ENCODE results near the gene KCNK3.
"Not testable (repeated sequence)": the region's sequence is repeated elsewhere in the genome, so short reads cannot be mapped to it uniquely, and the experiment has no call there.

The KCNK3 gene

GRCh38 chr2:26750467-26750866 lies 57.9 kb downstream of the KCNK3 start:
- H3K36me3 Mint-ChIP-seq (ENCODE audit: insufficient read depth); DNase-seq (ENCODE audit: low spot score in 2 of 2); H3K27me3 Mint-ChIP-seq; ATAC-seq (replicated peaks; ENCODE audit: extremely low read depth, poor library complexity, severe bottlenecking); H3K4me3 Mint-ChIP-seq; H3K4me1 Mint-ChIP-seq; H3K9me3 Mint-ChIP-seq: not testable (repeated sequence)
- peak overlapping the region; percentile 72 for H3K27ac Mint-ChIP-seq (ENCODE audit: low read depth)

DNA sequence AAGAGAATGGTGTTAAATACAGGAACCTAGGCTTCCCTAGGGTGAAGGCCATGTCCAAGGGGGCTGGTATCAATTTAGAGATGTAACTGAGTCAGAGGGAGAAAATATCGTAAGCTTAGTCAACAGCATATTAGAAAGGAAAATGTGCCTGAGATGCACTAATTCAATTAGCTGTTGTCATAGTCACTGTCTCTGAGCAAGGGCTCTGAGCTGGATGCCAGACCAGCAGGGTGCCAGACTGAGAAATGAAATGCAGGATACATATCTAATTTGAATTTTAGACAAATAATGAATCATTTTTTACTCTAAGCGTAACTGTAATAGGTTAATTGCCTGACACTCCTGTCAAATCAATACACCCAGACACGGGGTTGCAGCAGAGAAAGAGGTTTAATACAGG lies 60.1 kb downstream of the KCNK3 start:
- Mint-ChIP-seq H3K27ac (ENCODE audit: low read depth) (no peak overlapping the region), H3K36me3 (ENCODE audit: insufficient read depth) (no peaks in the 10 kb centered on the region), H3K9me3 (no peaks in the 10 kb centered on the region), H3K4me1 (no peaks in the 10 kb centered on the region), H3K27me3 (peaks cover 9% of the 10 kb centered on the region), H3K4me3 (no peak overlapping the region)
- DNase-seq (ENCODE audit: low spot score in 2 of 2) (no peak), ATAC-seq (replicated peaks; ENCODE audit: extremely low read depth, poor library complexity, severe bottlenecking) (no peak)

DNA sequence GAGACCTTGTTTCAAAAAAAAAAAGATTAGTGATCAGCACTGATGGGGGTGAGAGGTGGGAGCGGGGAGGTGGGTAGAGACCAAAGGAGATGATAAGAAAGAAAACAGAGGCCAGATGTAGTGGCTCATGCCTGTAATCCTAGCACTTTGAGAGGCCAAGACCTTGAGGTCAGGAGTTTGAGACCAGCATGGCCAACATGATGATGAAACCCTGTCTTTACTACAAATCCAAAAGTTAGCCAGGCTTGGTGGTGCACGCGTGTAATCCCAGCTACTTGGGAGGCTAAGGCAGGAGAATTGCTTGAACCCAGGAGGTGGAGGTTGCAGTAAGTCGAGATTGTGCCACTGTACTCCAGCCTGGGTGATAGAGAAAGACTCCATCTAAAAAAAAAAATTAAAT lies 62.0 kb downstream of the KCNK3 start:
- Mint-ChIP-seq H3K36me3 (ENCODE audit: insufficient read depth) (no peaks in the 10 kb centered on the region), H3K9me3 (no peaks in the 10 kb centered on the region), H3K4me3 (no peak overlapping the region), H3K27ac (ENCODE audit: low read depth) (no peak overlapping the region), H3K27me3 (peaks cover 9% of the 10 kb centered on the region), H3K4me1 (no peaks in the 10 kb centered on the region)
- DNase-seq (ENCODE audit: low spot score in 2 of 2) (no peak), ATAC-seq (replicated peaks; ENCODE audit: extremely low read depth, poor library complexity, severe bottlenecking) (no peak)

- Mint-ChIP-seq H3K9me3 (no peaks in the 10 kb centered on the region), H3K4me3 (no peak overlapping the region), H3K27me3 (peaks cover 9% of the 10 kb centered on the region), H3K4me1 (no peaks in the 10 kb centered on the region), H3K36me3 (ENCODE audit: insufficient read depth) (no peaks in the 10 kb centered on the region), H3K27ac (ENCODE audit: low read depth) (no peak overlapping the region)
- no peak for DNase-seq (ENCODE audit: low spot score in 2 of 2)
- ATAC-seq (replicated peaks; ENCODE audit: extremely low read depth, poor library complexity, severe bottlenecking), result no peak
Observed at GRCh38 chr2:26754972-26755670, 62.6 kb downstream of the KCNK3 start.

DNA sequence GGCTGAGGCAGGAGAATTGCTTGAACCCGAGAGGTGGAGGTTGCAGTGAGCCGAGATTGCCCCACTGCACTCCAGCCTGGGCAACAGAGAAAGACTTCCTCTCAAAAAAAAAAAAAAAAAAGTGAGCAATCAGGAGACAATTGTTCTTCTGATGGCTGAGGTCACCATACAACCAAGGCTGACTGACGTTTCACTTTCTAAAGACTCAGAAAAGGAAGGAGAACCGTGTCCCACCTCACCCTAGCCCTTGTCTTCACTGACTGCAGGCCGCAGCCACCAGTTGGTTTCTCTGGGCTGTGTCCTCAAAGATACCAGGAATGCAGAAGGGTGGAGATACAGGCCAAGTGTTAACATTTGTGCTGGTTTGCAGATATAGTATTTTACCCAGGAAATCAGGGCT lies 63.8 kb downstream of the KCNK3 start:
- H3K4me3 Mint-ChIP-seq, result no peak overlapping the region
- no peak overlapping the region for H3K27ac Mint-ChIP-seq (ENCODE audit: low read depth)
- no peaks in the 10 kb centered on the region for H3K36me3 Mint-ChIP-seq (ENCODE audit: insufficient read depth)
- peaks cover 9% of the 10 kb centered on the region for H3K27me3 Mint-ChIP-seq
- H3K9me3 Mint-ChIP-seq, result no peaks in the 10 kb centered on the region
- no peaks in the 10 kb centered on the region for H3K4me1 Mint-ChIP-seq
- no peak for DNase-seq (ENCODE audit: low spot score in 2 of 2)
- ATAC-seq (replicated peaks; ENCODE audit: extremely low read depth, poor library complexity, severe bottlenecking), result no peak

DNA sequence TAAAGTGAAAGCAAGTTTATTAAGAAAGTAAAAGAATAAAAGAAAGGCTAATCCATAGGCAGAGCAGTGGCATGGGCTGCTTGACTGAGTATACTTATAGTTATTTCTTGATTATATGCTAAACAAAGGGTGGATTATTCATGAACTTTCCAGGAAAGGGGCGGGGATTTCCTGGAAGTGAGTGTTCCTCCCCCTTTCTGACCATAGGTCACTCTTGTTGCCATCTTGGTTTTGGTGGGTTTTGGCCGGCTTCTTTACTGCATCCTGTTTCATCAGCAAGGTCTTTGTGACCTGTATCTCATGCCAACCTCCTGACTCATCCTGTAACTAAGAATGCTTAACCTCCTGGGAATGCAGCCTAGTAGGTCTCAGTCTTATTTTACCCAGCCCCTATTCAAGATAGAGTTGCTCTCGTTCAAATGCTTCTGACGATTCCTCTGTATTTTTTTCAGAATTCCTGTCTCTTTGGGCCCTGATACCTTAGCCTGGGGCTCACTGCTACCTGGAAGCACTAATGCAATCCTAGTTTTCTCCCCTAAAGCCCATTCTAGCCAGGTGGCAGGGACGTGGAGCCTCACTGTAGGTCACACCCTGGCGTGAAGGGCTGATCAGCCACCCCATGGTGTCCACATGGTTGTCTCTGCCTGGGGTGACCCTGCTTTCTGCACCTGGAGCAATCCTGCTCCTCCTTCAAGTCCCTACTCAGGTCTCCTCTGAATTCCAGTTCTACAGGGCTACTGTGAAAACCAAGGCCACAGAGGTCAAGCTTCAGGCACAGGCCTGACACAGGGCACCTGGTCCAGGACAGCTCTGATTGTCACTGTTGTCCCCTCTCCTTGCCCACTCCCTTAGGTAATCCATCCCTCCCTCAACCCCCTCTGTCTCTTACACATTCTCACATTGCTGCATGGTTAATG lies 65.6 kb downstream of the KCNK3 start:
- no peaks in the 10 kb centered on the region for H3K4me1 Mint-ChIP-seq
- no peaks in the 10 kb centered on the region for H3K9me3 Mint-ChIP-seq
- no peaks in the 10 kb centered on the region for H3K36me3 Mint-ChIP-seq (ENCODE audit: insufficient read depth)
- H3K27ac Mint-ChIP-seq (ENCODE audit: low read depth), result no peak overlapping the region
- H3K4me3 Mint-ChIP-seq, result no peak overlapping the region
- ATAC-seq (replicated peaks; ENCODE audit: extremely low read depth, poor library complexity, severe bottlenecking) (no peak), DNase-seq (ENCODE audit: low spot score in 2 of 2) (no peak)
- H3K27me3 Mint-ChIP-seq, result peaks cover 9% of the 10 kb centered on the region

DNA sequence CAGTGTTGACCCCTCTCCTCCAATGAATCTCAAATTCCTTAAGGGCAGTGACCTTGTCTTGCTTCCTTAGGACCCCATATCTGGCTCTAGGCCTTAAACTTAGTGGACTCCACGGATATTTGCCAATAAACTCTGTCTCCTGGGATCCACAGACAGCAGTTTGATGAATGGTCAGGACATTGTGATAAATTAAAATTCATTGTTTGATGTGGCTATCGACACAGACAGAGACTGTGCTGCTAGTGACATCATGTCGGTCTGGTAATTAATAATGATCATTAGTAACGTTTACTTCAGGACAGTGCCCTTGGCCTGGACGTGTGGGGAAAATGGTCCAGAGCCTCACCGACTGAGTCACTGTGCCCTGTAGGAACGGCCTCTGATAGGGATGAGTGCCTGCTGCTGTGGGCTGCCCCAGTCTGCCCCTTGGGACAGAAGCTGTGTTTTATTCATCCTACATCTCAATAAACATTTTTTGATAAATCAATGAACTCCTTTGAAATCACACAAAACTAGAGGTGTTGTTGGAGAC lies 66.3 kb downstream of the KCNK3 start:
- Mint-ChIP-seq H3K27ac (ENCODE audit: low read depth) (no peak overlapping the region), H3K27me3 (peaks cover 6% of the 10 kb centered on the region), H3K36me3 (ENCODE audit: insufficient read depth) (peaks cover 4% of the 10 kb centered on the region)

GRCh38 chr2:26759845-26760244 lies 67.3 kb downstream of the KCNK3 start:
- no peak overlapping the region for H3K4me3 Mint-ChIP-seq
- DNase-seq (ENCODE audit: low spot score in 2 of 2) (no peak), ATAC-seq (replicated peaks; ENCODE audit: extremely low read depth, poor library complexity, severe bottlenecking) (no peak)
- H3K4me1 Mint-ChIP-seq, result peaks cover 11% of the 10 kb centered on the region
- no peak overlapping the region for H3K27ac Mint-ChIP-seq (ENCODE audit: low read depth)
- H3K27me3 Mint-ChIP-seq, result no peaks in the 10 kb centered on the region
- no peaks in the 10 kb centered on the region for H3K9me3 Mint-ChIP-seq
- H3K36me3 Mint-ChIP-seq (ENCODE audit: insufficient read depth), result peaks cover 5% of the 10 kb centered on the region

More for the DNA sequence above, 66.3 kb downstream of the KCNK3 start:
- Mint-ChIP-seq H3K4me1 (peaks cover 6% of the 10 kb centered on the region), H3K4me3 (no peak overlapping the region), H3K9me3 (no peaks in the 10 kb centered on the region)
- ATAC-seq (replicated peaks; ENCODE audit: extremely low read depth, poor library complexity, severe bottlenecking), result no peak
- no peak for DNase-seq (ENCODE audit: low spot score in 2 of 2)

DNA sequence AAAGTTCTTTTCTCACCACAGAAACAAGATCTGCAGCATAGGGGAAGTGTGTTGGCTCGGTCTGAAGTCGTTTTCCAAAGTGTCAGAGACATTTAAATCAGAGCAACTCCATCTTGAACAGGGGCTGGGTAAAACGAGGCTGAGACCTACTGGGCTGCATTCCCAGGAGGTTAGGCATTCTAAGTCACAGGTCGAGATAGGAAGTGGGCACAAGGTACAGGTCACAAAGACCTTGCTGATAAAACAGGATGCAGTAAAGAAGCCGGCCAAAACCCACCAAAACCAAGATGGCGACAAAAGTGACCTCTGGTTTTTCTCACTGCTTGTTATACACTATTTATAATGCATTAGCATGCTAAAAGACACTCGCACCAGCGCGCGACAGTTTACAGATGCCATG lies 68.5 kb downstream of the KCNK3 start:
- not testable (repeated sequence) for H3K27ac Mint-ChIP-seq (ENCODE audit: low read depth); ATAC-seq (replicated peaks; ENCODE audit: extremely low read depth, poor library complexity, severe bottlenecking)

DNA sequence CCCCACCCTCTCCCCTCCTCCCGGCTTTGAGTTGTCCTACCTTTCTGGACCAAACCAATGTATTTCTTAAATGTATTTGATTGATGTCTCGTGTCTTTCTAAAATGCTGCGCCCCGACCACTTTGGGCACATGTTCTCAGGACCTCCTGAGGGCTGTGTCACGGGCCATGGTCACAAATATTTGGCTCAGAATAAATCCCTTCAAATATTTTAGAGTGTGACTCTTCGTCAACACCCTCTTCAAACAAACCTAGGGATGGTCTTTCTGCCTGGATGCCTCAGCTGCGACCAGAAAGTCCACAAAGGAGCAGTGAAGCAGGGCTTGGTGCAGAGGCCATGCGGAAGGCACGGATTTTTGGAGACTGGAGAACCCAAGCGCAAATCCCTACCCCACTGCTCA lies 70.5 kb downstream of the KCNK3 start:
- peak overlapping the region; percentile 74 for H3K4me3 Mint-ChIP-seq
- DNase-seq (ENCODE audit: low spot score in 2 of 2) (no peak), ATAC-seq (replicated peaks; ENCODE audit: extremely low read depth, poor library complexity, severe bottlenecking) (no peak)
- H3K27ac Mint-ChIP-seq (ENCODE audit: low read depth), result peak overlapping the region; percentile 61
- peaks cover 6% of the 10 kb centered on the region for H3K36me3 Mint-ChIP-seq (ENCODE audit: insufficient read depth)
- H3K9me3 Mint-ChIP-seq, result no peaks in the 10 kb centered on the region
- H3K27me3 Mint-ChIP-seq, result no peaks in the 10 kb centered on the region
- H3K4me1 Mint-ChIP-seq, result peaks cover 23% of the 10 kb centered on the region

More for the DNA sequence above, 68.5 kb downstream of the KCNK3 start:
- H3K36me3 Mint-ChIP-seq (ENCODE audit: insufficient read depth); H3K4me3 Mint-ChIP-seq; DNase-seq (ENCODE audit: low spot score in 2 of 2); H3K9me3 Mint-ChIP-seq; H3K27me3 Mint-ChIP-seq: not testable (repeated sequence)
- peaks cover 23% of the 10 kb centered on the region for H3K4me1 Mint-ChIP-seq

GRCh38 chr2:26764078-26764887 lies 71.8 kb downstream of the KCNK3 start, which contains the start of gene SLC35F6:
Gene SLC35F6, plus strand, starts transcription at chr2:26764284. Its CDS starts 66 bp downstream, at chr2:26764350.
- H3K9me3 Mint-ChIP-seq, result no peaks in the 10 kb centered on the region
- H3K27me3 Mint-ChIP-seq, result no peaks in the 10 kb centered on the region
- H3K27ac Mint-ChIP-seq (ENCODE audit: low read depth), result peak within 1 kb of the TSS; percentile 61
- peaks cover 6% of the 10 kb centered on the region for H3K36me3 Mint-ChIP-seq (ENCODE audit: insufficient read depth)
- H3K4me3 Mint-ChIP-seq, result peak within 1 kb of the TSS; percentile 74
- DNase-seq (ENCODE audit: low spot score in 2 of 2) (peak; percentile 69 to 71), ATAC-seq (replicated peaks; ENCODE audit: extremely low read depth, poor library complexity, severe bottlenecking) (peak; percentile 93)
- peaks cover 30% of the 10 kb centered on the region for H3K4me1 Mint-ChIP-seq

- Mint-ChIP-seq H3K4me3 (peak overlapping the region; percentile 74), H3K27me3 (no peaks in the 10 kb centered on the region), H3K9me3 (no peaks in the 10 kb centered on the region), H3K4me1 (peaks cover 35% of the 10 kb centered on the region), H3K27ac (ENCODE audit: low read depth) (peak overlapping the region; percentile 61), H3K36me3 (ENCODE audit: insufficient read depth) (peaks cover 6% of the 10 kb centered on the region)
- DNase-seq (ENCODE audit: low spot score in 2 of 2) (no peak), ATAC-seq (replicated peaks; ENCODE audit: extremely low read depth, poor library complexity, severe bottlenecking) (no peak)
Observed at GRCh38 chr2:26764906-26765305, 72.4 kb downstream of the KCNK3 start.
